SK-N-MC (cell line): Measurements from ENCODE around the gene CRYAA.
"Not testable (repeated sequence)": the region's sequence is repeated elsewhere in the genome, so short reads cannot be mapped to it uniquely, and the experiment has no call there.

Experiments
- EZH2 ChIP-seq: fragments of 200-600 bp; sonication (generic); IDR thresholded peaks from one replicate; pipeline ENCODE4 v1.6.1; 2017; ENCODE audit warnings: antibody characterized with exemption
- FOXP2 ChIP-seq: optimal IDR thresholded peaks from 2 replicates; pipeline ENCODE3; 2011; ENCODE audit warnings: mild to moderate bottlenecking, moderate library complexity; ENCODE audit not compliant: insufficient read depth; ENCODE audit errors: extremely low read length, control extremely low read depth
- POLR2AphosphoS5 ChIP-seq: IDR thresholded peaks from 2 replicates; pipeline ENCODE4 v1.6.1; 2012; ENCODE audit warnings: mild to moderate bottlenecking, low read depth, low read length, borderline replicate concordance

DNA sequence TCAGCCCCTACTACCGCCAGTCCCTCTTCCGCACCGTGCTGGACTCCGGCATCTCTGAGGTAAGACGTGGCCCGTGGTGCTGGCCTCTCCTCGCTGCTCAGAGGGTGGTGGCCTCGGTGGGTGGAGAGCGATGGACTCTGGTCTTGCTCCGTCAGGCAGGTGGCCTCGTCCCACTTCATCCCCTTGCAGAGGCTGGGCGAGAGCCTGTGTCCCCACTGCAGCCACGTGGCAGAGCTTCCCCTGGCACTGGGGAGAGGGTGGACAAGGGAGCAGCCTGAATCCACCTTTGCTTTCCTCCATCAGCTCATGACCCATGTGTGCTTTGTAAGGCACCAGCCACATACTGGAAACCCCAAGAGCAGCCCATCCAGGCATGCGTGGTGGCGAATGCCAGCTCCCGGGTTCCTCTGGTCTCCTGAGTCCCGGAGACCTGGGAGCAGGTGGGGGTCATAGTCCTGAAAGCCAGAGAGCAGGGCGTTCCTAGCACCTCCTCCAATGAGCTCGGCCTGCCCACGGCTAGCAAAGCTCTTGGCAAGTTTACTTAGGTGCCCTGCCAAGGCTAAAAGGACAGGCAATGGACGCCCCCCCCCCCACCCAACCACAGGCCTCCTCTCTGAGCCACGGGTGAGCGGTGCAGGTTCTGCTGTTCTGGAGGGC, 550 bp downstream of the CRYAA start:
- TF ChIP-seq POLR2AphosphoS5, EZH2, FOXP2: not testable (repeated sequence)
